PFSK-1 (cell line): Measurements from ENCODE around the gene BZW2.

Experiments used
- FOXP2 ChIP-seq: optimal IDR thresholded peaks from 2 replicates; pipeline ENCODE3; 2011; ENCODE audit warnings: borderline replicate concordance, control low read depth, inconsistent platforms; ENCODE audit not compliant: insufficient read depth; ENCODE audit errors: extremely low read length, extremely low read depth
- POLR2AphosphoS5 ChIP-seq: IDR thresholded peaks from 2 replicates; pipeline ENCODE4 v1.6.1; 2012; ENCODE audit warnings: low read depth, mild to moderate bottlenecking, control low read depth, low read length, moderate library complexity
- SIN3A ChIP-seq: IDR thresholded peaks from 2 replicates; pipeline ENCODE4 v1.6.1; 2012; ENCODE audit warnings: mild to moderate bottlenecking, low read length, moderate library complexity, borderline replicate concordance; ENCODE audit not compliant: insufficient read depth
- TAF1 ChIP-seq: IDR thresholded peaks from 2 replicates; pipeline ENCODE4 v1.6.1; 2012; ENCODE audit warnings: low read length, control low read depth, borderline replicate concordance; ENCODE audit not compliant: insufficient read depth
- TF ChIP-seq, protein P1 (sequence below), 2 experiments: IDR thresholded peaks; 2 replicates each; pipeline versions ENCODE4 v1.6.1 to v1.8.0; 2011 to 2012; ENCODE audit warnings: low read depth in 2 of 2, low read length in 2 of 2, control low read depth in 1 of 2, inconsistent platforms in 1 of 2, mild to moderate bottlenecking in 1 of 2, moderate library complexity in 1 of 2; ENCODE audit not compliant: insufficient read depth in 1 of 2

DNA sequence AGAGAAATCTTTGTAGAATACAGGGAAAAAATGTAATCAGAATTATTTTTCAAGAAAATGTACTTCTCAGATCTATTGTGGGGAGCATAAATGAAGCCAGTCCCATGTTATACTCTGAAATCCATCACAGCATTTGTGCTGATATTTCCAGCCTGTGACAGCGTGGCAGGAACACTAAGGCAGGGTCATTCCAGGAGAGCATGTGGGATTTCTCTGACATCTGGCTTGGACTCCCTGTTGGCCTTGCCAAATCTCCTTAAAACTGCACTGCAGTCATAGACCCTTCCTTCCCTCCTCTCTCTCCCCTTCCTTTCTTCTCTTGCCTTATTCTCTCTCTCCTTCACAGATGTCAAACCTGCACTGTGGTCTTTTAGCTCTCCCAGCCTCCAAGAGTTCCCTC lies 101.1 kb downstream of the BZW2 start:
- TF ChIP-seq, protein P1, sequence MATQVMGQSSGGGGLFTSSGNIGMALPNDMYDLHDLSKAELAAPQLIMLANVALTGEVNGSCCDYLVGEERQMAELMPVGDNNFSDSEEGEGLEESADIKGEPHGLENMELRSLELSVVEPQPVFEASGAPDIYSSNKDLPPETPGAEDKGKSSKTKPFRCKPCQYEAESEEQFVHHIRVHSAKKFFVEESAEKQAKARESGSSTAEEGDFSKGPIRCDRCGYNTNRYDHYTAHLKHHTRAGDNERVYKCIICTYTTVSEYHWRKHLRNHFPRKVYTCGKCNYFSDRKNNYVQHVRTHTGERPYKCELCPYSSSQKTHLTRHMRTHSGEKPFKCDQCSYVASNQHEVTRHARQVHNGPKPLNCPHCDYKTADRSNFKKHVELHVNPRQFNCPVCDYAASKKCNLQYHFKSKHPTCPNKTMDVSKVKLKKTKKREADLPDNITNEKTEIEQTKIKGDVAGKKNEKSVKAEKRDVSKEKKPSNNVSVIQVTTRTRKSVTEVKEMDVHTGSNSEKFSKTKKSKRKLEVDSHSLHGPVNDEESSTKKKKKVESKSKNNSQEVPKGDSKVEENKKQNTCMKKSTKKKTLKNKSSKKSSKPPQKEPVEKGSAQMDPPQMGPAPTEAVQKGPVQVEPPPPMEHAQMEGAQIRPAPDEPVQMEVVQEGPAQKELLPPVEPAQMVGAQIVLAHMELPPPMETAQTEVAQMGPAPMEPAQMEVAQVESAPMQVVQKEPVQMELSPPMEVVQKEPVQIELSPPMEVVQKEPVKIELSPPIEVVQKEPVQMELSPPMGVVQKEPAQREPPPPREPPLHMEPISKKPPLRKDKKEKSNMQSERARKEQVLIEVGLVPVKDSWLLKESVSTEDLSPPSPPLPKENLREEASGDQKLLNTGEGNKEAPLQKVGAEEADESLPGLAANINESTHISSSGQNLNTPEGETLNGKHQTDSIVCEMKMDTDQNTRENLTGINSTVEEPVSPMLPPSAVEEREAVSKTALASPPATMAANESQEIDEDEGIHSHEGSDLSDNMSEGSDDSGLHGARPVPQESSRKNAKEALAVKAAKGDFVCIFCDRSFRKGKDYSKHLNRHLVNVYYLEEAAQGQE (IDR thresholded peaks at IDR 0.05; ENCODE audit: insufficient read depth in 1 of 2, low read depth in 2 of 2, low read length in 2 of 2), result no peak
- TF ChIP-seq TAF1, result no peak
- no peak for TF ChIP-seq POLR2AphosphoS5
- TF ChIP-seq SIN3A, result no peak
- TF ChIP-seq FOXP2, result no peak
